ENCODE data around the gene PARVB.

Gene PARVB

GRCh38 chr22:44165286-44165874, 141.3 kb downstream of the PARVB start:
- H3K27me3 ChIP-seq (ENCODE audit: control insufficient read depth in 2 of 2, insufficient read depth in 2 of 2, low read length in 2 of 2) = no peaks in the 10 kb centered on the region
- no peaks in the 10 kb centered on the region for H3K36me3 ChIP-seq (ENCODE audit: control insufficient read depth in 2 of 2, insufficient read depth in 2 of 2, low read length in 2 of 2)
- no peaks in the 10 kb centered on the region for H3K4me1 ChIP-seq (ENCODE audit: control insufficient read depth in 2 of 2, insufficient read depth in 2 of 2, low read length in 2 of 2)
- H3K4me3 ChIP-seq (ENCODE audit: low read length in 2 of 2) = no peak overlapping the region
- no peak overlapping the region for H3K27ac ChIP-seq (ENCODE audit: low read depth in 2 of 2, low read length in 2 of 2)
- no peaks in the 10 kb centered on the region for H3K9me3 ChIP-seq (ENCODE audit: control insufficient read depth in 2 of 2, low read length in 2 of 2)
- H3K9ac ChIP-seq (ENCODE audit: low read depth in 1 of 2, low read length in 2 of 2) = no peak overlapping the region

GRCh38 chr22:44166498-44167276, 142.6 kb downstream of the PARVB start:
- H3K4me3 ChIP-seq (ENCODE audit: low read length in 2 of 2) = no peak overlapping the region
- no peaks in the 10 kb centered on the region for H3K36me3 ChIP-seq (ENCODE audit: control insufficient read depth in 2 of 2, insufficient read depth in 2 of 2, low read length in 2 of 2)
- no peaks in the 10 kb centered on the region for H3K9me3 ChIP-seq (ENCODE audit: control insufficient read depth in 2 of 2, low read length in 2 of 2)

GRCh38 chr22:44167501-44167900, 143.4 kb downstream of the PARVB start:
- Histone ChIP-seq H3K27ac (ENCODE audit: low read depth in 2 of 2, low read length in 2 of 2) (no peak overlapping the region), H3K27me3 (ENCODE audit: control insufficient read depth in 2 of 2, insufficient read depth in 2 of 2, low read length in 2 of 2) (no peaks in the 10 kb centered on the region), H3K9ac (ENCODE audit: low read depth in 1 of 2, low read length in 2 of 2) (no peak overlapping the region), H3K4me1 (ENCODE audit: control insufficient read depth in 2 of 2, insufficient read depth in 2 of 2, low read length in 2 of 2) (no peaks in the 10 kb centered on the region), H3K36me3 (ENCODE audit: control insufficient read depth in 2 of 2, insufficient read depth in 2 of 2, low read length in 2 of 2) (no peaks in the 10 kb centered on the region), H3K4me3 (ENCODE audit: low read length in 2 of 2) (no peak overlapping the region), H3K9me3 (ENCODE audit: control insufficient read depth in 2 of 2, low read length in 2 of 2) (no peaks in the 10 kb centered on the region)

More at GRCh38 chr22:44166498-44167276, 142.6 kb downstream of the PARVB start:
- Histone ChIP-seq H3K4me1 (ENCODE audit: control insufficient read depth in 2 of 2, insufficient read depth in 2 of 2, low read length in 2 of 2) (no peaks in the 10 kb centered on the region), H3K27ac (ENCODE audit: low read depth in 2 of 2, low read length in 2 of 2) (no peak overlapping the region), H3K9ac (ENCODE audit: low read depth in 1 of 2, low read length in 2 of 2) (no peak overlapping the region), H3K27me3 (ENCODE audit: control insufficient read depth in 2 of 2, insufficient read depth in 2 of 2, low read length in 2 of 2) (no peaks in the 10 kb centered on the region)

GRCh38 chr22:44168206-44168605, 144.1 kb downstream of the PARVB start:
- no peaks in the 10 kb centered on the region for H3K9me3 ChIP-seq (ENCODE audit: control insufficient read depth in 2 of 2, low read length in 2 of 2)
- H3K9ac ChIP-seq (ENCODE audit: low read depth in 1 of 2, low read length in 2 of 2) = no peak overlapping the region
- no peaks in the 10 kb centered on the region for H3K36me3 ChIP-seq (ENCODE audit: control insufficient read depth in 2 of 2, insufficient read depth in 2 of 2, low read length in 2 of 2)
- H3K4me3 ChIP-seq (ENCODE audit: low read length in 2 of 2) = no peak overlapping the region
- H3K27me3 ChIP-seq (ENCODE audit: control insufficient read depth in 2 of 2, insufficient read depth in 2 of 2, low read length in 2 of 2) = no peaks in the 10 kb centered on the region
- H3K4me1 ChIP-seq (ENCODE audit: control insufficient read depth in 2 of 2, insufficient read depth in 2 of 2, low read length in 2 of 2) = peaks cover 0 to 3% of the 10 kb centered on the region in 2 donors
- no peak overlapping the region for H3K27ac ChIP-seq (ENCODE audit: low read depth in 2 of 2, low read length in 2 of 2)

- H3K9me3 ChIP-seq (ENCODE audit: control insufficient read depth in 2 of 2, low read length in 2 of 2) = no peaks in the 10 kb centered on the region
- H3K36me3 ChIP-seq (ENCODE audit: control insufficient read depth in 2 of 2, insufficient read depth in 2 of 2, low read length in 2 of 2) = no peaks in the 10 kb centered on the region
- no peak overlapping the region for H3K9ac ChIP-seq (ENCODE audit: low read depth in 1 of 2, low read length in 2 of 2)
- no peak overlapping the region for H3K27ac ChIP-seq (ENCODE audit: low read depth in 2 of 2, low read length in 2 of 2)
- no peak overlapping the region for H3K4me3 ChIP-seq (ENCODE audit: low read length in 2 of 2)
- no peaks in the 10 kb centered on the region for H3K27me3 ChIP-seq (ENCODE audit: control insufficient read depth in 2 of 2, insufficient read depth in 2 of 2, low read length in 2 of 2)
- peaks cover 0 to 3% of the 10 kb centered on the region in 2 donors for H3K4me1 ChIP-seq (ENCODE audit: control insufficient read depth in 2 of 2, insufficient read depth in 2 of 2, low read length in 2 of 2)
Observed at GRCh38 chr22:44170470-44170869, 146.4 kb downstream of the PARVB start.

- peaks cover 0 to 3% of the 10 kb centered on the region in 2 donors for H3K4me1 ChIP-seq (ENCODE audit: control insufficient read depth in 2 of 2, insufficient read depth in 2 of 2, low read length in 2 of 2)
- H3K27ac ChIP-seq (ENCODE audit: low read depth in 2 of 2, low read length in 2 of 2) = no peak overlapping the region
- H3K9me3 ChIP-seq (ENCODE audit: control insufficient read depth in 2 of 2, low read length in 2 of 2) = no peaks in the 10 kb centered on the region
- no peaks in the 10 kb centered on the region for H3K36me3 ChIP-seq (ENCODE audit: control insufficient read depth in 2 of 2, insufficient read depth in 2 of 2, low read length in 2 of 2)
- no peak overlapping the region for H3K4me3 ChIP-seq (ENCODE audit: low read length in 2 of 2)
- no peak overlapping the region for H3K9ac ChIP-seq (ENCODE audit: low read depth in 1 of 2, low read length in 2 of 2)
- H3K27me3 ChIP-seq (ENCODE audit: control insufficient read depth in 2 of 2, insufficient read depth in 2 of 2, low read length in 2 of 2) = no peaks in the 10 kb centered on the region
Observed at GRCh38 chr22:44171561-44171960, 147.5 kb downstream of the PARVB start.

GRCh38 chr22:44172370-44173108, 148.4 kb downstream of the PARVB start:
- no peaks in the 10 kb centered on the region for H3K27me3 ChIP-seq (ENCODE audit: control insufficient read depth in 2 of 2, insufficient read depth in 2 of 2, low read length in 2 of 2)
- no peaks in the 10 kb centered on the region for H3K36me3 ChIP-seq (ENCODE audit: control insufficient read depth in 2 of 2, insufficient read depth in 2 of 2, low read length in 2 of 2)
- H3K27ac ChIP-seq (ENCODE audit: low read depth in 2 of 2, low read length in 2 of 2) = peak overlapping the region; percentile 19 to 38
- H3K9ac ChIP-seq (ENCODE audit: low read depth in 1 of 2, low read length in 2 of 2) = no peak overlapping the region
- no peak overlapping the region for H3K4me3 ChIP-seq (ENCODE audit: low read length in 2 of 2)
- H3K4me1 ChIP-seq (ENCODE audit: control insufficient read depth in 2 of 2, insufficient read depth in 2 of 2, low read length in 2 of 2) = peaks cover 0 to 3% of the 10 kb centered on the region in 2 donors
- no peaks in the 10 kb centered on the region for H3K9me3 ChIP-seq (ENCODE audit: control insufficient read depth in 2 of 2, low read length in 2 of 2)

GRCh38 chr22:44173154-44173553, 149.1 kb downstream of the PARVB start:
- Histone ChIP-seq H3K36me3 (ENCODE audit: control insufficient read depth in 2 of 2, insufficient read depth in 2 of 2, low read length in 2 of 2) (no peaks in the 10 kb centered on the region), H3K4me1 (ENCODE audit: control insufficient read depth in 2 of 2, insufficient read depth in 2 of 2, low read length in 2 of 2) (peaks cover 0 to 3% of the 10 kb centered on the region in 2 donors), H3K4me3 (ENCODE audit: low read length in 2 of 2) (no peak overlapping the region), H3K9ac (ENCODE audit: low read depth in 1 of 2, low read length in 2 of 2) (no peak overlapping the region), H3K27me3 (ENCODE audit: control insufficient read depth in 2 of 2, insufficient read depth in 2 of 2, low read length in 2 of 2) (no peaks in the 10 kb centered on the region), H3K27ac (ENCODE audit: low read depth in 2 of 2, low read length in 2 of 2) (peak overlapping the region; percentile 19 to 38), H3K9me3 (ENCODE audit: control insufficient read depth in 2 of 2, low read length in 2 of 2) (no peaks in the 10 kb centered on the region)

GRCh38 chr22:44175676-44176075, 151.6 kb downstream of the PARVB start:
- H3K4me3 ChIP-seq (ENCODE audit: low read length in 2 of 2) = no peak overlapping the region

More at GRCh38 chr22:44175676-44176075, 151.6 kb downstream of the PARVB start:
- H3K9me3 ChIP-seq (ENCODE audit: control insufficient read depth in 2 of 2, low read length in 2 of 2) = no peaks in the 10 kb centered on the region
- no peaks in the 10 kb centered on the region for H3K36me3 ChIP-seq (ENCODE audit: control insufficient read depth in 2 of 2, insufficient read depth in 2 of 2, low read length in 2 of 2)
- H3K27me3 ChIP-seq (ENCODE audit: control insufficient read depth in 2 of 2, insufficient read depth in 2 of 2, low read length in 2 of 2) = no peaks in the 10 kb centered on the region
- no peak overlapping the region for H3K9ac ChIP-seq (ENCODE audit: low read depth in 1 of 2, low read length in 2 of 2)
- no peak overlapping the region for H3K27ac ChIP-seq (ENCODE audit: low read depth in 2 of 2, low read length in 2 of 2)
- H3K4me1 ChIP-seq (ENCODE audit: control insufficient read depth in 2 of 2, insufficient read depth in 2 of 2, low read length in 2 of 2) = peaks cover 0 to 3% of the 10 kb centered on the region in 2 donors

Data from mucosa of rectum (tissue), 2 donors.